GM19035 (cell line): ENCODE data around the gene TMEFF1.
A peak's percentile ranks its signal among the peaks of the same experiment; 100 is the strongest.
"Not testable (repeated sequence)": the region's sequence is repeated elsewhere in the genome, so short reads cannot be mapped to it uniquely, and the experiment has no call there.

Source experiments
- ATAC-seq: cut with Tn5 transposase; IDR thresholded peaks from one replicate; pipeline ENCODE4 v1.9.1; 2021; ENCODE audit not compliant: unreplicated experiment

Gene TMEFF1

GRCh38 chr9:100472788-100473275 lies at the start of gene TMEFF1:
Gene TMEFF1 (plus strand): TSS chr9:100473149. CDS start chr9:100473545, 396 bp downstream.
- ATAC-seq, result peak; percentile 45

GRCh38 chr9:100425758-100426157 lies 47.2 kb upstream of the TMEFF1 start:
- no peak for ATAC-seq

- no peak for ATAC-seq
These were observed 46.8 kb upstream of the TMEFF1 start for GRCh38 chr9:100426189-100426529.

- peak; percentile 72 for ATAC-seq
These were observed 46.2 kb upstream of the TMEFF1 start, which contains the start of gene MSANTD3 for GRCh38 chr9:100426530-100427365. Gene MSANTD3 (plus strand): TSS chr9:100427143. CDS start chr9:100441939, 14,796 bp downstream.

- peak; percentile 50 for ATAC-seq
These were observed 45.3 kb upstream of the TMEFF1 start for GRCh38 chr9:100427366-100428263.

GRCh38 chr9:100428871-100429654 lies 43.9 kb upstream of the TMEFF1 start:
- ATAC-seq, result no peak

- no peak for ATAC-seq
These were observed 42.5 kb upstream of the TMEFF1 start for GRCh38 chr9:100430286-100430940.

- no peak for ATAC-seq
These were observed 41.1 kb upstream of the TMEFF1 start for GRCh38 chr9:100431886-100432285.

- ATAC-seq, result no peak
These were observed 40.2 kb upstream of the TMEFF1 start for GRCh38 chr9:100432736-100433135.

GRCh38 chr9:100436571-100436970 lies 36.4 kb upstream of the TMEFF1 start:
- no peak for ATAC-seq

- ATAC-seq, result peak; percentile 42
These were observed 34.8 kb upstream of the TMEFF1 start for GRCh38 chr9:100437860-100438805.

GRCh38 chr9:100440071-100440470 lies 32.9 kb upstream of the TMEFF1 start:
- ATAC-seq, result no peak

- not testable (repeated sequence) for ATAC-seq
These were observed 32.5 kb upstream of the TMEFF1 start for GRCh38 chr9:100440487-100440886.

GRCh38 chr9:100441911-100442361 lies 31.0 kb upstream of the TMEFF1 start:
- no peak for ATAC-seq

- ATAC-seq, result no peak
These were observed 28.9 kb upstream of the TMEFF1 start for GRCh38 chr9:100443781-100444768.

GRCh38 chr9:100445161-100445902 lies 27.6 kb upstream of the TMEFF1 start:
- no peak for ATAC-seq

- ATAC-seq, result no peak
These were observed 26.9 kb upstream of the TMEFF1 start for GRCh38 chr9:100445903-100446549.
